HG03354 (cell line): Measurements from ENCODE around the gene RGS10.

Experiments used
- ATAC-seq: cut with Tn5 transposase; IDR thresholded peaks from one replicate; pipeline ENCODE4 v1.9.1; 2021; ENCODE audit warnings: mild to moderate bottlenecking; ENCODE audit not compliant: unreplicated experiment, poor library complexity, severe bottlenecking

RGS10 gene

DNA sequence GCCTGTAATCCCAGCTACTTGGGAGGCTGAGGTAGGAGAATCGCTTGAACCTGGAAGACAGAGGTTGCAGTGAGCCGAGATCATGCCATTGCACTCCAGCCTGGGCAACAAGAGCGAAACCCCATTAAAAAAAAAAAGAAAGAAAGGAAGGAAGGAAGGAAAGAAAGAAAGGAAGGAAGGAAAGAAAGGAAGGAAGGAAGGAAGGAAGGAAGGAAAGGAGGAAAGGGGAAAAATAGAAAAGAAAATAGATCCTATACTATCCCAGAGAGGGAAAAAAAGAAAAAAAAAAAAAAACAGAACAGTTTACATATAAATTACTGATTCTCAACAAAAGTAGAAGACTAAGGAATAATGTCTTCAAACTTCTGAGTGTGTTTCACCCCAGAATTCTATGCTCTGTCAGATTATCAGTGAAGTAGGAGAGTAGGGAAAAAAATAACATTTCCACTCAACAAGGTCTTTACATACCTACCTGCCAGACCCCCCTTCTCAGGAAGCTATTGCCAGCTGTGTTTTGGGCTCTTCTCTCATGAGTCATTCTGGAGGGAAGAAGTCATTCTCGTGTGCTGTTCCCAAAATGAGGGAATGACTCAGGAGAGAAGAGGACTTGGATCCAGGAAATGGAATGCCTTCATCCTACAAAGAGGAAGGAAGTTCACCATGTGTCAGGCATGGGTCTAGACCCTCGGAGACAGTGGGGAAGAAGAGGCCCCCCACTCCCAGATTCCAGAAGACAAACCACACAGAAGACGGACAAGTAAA lies 20.9 kb downstream of the RGS10 start:
- no peak for ATAC-seq

GRCh38 chr10:119520283-119520682 lies 22.2 kb downstream of the RGS10 start:
- ATAC-seq = no peak

DNA sequence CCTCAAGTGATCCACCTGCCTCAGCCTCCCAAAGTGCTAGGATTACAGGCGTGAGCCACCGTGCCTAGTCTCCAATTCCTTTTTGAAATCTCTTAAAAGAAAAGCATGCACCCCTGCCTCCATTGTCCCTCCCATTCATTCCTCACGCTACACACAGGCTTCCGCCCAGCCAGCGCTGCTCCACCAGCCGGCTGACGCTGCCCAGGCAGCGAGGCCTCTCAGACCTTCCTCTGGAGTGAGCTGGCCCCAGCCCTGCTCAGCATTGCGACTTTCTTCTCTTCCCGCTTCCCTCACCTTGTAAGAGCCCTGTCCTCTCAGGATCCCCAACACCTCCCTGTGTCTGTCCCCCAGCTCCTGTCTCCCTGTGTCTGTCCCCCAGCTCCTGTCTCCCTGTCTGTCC lies 23.6 kb downstream of the RGS10 start:
- ATAC-seq = no peak

DNA sequence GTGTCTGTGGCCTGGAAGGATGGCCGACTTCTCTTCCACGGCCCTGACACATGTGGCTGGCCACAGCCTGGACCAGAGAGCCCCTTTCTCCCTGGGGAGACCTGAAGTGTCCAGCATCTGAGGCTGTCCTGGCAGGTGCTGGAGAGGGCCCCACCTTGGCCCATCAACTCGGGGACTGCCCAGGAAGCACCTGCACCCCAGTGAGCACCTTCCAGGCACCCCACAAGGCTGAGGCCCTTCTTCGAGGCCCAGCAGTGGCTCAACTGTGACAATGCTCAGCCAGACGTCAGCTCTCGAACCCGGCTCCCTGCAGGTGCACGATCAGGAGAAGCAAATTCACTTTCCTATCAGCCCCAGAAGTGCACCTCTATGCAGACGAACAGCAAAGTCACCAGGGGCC lies 24.3 kb downstream of the RGS10 start:
- peak; percentile 20 for ATAC-seq

DNA sequence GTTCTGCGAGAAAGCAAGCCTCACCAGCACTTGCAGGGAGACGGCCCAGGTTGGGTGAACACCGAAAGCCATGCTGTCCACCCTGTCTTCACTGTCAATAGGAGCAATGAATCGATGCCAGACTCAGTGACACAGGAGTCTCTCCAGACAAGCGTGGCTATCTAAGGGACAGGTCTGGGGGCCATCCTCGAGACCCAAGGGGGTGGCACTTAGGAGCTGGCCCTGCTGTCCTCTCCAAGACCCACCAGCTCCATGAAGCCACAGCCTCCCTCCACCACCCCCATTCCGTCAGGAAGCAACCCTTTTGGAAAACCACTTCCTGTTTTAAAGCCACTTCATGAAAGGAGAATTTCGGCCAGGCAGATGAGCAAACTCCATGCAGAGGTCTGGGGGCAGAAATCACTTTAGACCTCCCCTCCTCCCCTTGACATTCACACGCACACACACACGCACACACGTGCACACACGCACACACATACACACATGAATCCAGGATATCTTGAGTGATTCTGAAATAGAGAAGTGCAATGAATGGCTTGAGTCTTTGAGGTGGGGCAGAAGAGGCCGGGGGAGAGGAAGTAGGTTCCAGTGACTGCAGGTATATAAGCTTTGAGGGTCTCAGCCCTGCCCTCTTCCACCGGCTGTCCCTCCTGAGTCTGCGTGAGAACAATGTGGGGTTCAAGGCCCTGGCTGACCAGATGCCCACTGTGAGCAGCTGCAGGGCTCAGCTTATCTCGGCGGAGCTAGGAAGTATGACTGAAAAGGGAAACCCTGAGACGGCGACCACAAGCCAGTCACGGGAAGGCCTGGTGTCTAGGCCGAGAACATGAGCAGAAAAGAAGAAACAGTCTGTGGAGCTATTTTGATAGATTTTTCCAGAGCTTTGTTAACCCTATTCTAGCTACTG lies 25.0 kb downstream of the RGS10 start:
- ATAC-seq = peak; percentile 73

DNA sequence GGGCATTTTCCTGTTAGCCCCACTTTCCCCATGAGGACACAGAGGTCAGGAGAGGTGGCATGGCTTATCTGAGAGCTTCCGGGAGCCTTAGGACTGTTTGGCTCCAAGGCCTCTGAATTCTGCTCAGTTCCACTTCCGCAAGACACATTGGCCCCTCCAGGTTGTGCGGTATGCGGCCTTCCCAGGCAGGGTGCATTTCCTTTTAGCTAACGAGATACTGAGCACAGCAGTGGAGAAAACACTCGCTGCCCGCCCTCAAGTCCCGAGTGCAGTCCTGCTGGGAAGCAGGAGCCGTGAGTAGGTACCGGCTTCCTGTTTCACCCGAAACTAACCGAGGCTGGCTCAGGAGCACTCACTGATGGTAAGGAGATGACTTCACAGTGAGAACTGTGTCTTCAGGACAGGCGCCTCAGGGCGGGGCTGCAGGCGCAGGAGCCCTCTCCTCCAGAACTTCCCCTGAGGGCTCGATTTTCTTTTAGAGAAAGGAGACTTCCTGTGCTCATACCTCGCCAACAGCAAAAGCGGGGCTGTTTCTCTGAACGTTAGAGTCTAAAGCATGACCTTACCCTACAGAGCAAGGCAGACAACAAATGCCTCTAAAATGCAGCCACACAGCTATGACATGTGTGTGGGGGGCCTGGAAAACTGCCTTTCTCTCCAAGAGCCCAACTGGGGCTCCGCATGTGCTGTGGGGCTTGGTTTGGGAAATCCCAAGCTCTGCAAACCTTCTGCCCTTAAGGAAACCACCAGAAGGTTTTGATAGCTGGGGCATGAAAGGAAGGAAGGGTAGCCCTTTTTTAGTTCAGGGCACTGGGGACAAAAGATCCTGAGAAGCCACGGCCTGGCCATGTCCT lies 25.9 kb downstream of the RGS10 start:
- peak; percentile 72 for ATAC-seq

GRCh38 chr10:119515511-119516045 lies 26.9 kb downstream of the RGS10 start:
- no peak for ATAC-seq

- no peak for ATAC-seq
These were observed 27.7 kb downstream of the RGS10 start for GRCh38 chr10:119514819-119515218.

- ATAC-seq = no peak
These were observed 30.5 kb downstream of the RGS10 start for GRCh38 chr10:119511828-119512515.

- no peak for ATAC-seq
These were observed 32.5 kb downstream of the RGS10 start for GRCh38 chr10:119509909-119510451.

DNA sequence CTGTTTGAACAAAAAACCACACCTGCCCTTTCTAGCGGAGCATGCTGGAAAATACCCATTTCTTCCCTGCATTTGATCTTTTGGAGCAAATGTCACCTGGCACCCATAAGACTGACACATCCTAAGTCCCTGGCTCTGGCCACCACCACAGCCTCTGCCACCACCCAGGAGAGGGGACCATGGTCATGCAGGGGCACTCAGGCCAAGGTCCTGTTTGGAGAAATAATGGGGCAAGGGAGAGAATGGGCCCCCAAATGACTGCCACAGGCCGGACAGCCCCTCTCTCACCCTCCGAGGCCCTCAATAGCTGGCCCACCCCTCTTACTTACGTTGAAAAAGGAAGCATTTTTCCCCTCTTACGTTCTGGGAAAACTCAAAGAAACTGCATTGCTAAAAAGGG lies 35.4 kb downstream of the RGS10 start:
- no peak for ATAC-seq

DNA sequence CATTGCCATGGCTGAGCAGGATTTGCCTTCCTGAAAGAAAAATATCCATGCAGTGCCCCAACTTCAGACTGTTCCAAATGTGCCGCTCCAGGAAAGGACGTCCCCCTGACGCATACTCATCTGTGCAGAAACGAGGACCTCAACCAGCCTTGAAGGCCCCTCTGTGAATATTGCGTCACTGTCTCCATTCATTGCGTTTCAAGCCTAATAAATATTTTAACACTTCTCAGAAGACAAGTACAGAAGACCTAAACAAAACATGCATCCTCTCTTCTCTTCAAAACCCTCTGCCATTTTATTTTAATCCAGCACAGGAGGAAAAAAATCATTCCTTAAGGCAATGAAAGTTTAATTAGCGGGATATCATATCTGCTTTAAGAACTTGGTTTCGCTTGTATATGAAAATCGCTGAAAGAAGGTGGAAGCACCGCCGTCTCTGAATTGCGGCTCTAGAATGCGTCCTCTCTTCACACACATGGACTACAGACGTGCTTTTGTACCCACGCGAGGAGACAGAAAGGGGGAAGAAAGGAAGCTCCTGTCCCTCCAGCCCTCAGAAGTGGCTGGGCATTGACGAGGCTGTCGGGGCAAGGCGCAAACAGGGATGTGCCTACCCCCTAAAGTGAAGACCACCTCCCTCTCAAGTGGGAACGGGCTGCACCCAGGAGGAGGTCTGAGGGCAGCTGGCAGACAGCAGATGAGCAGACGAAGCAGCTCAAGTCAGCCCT lies 36.8 kb downstream of the RGS10 start:
- ATAC-seq = no peak

- ATAC-seq = no peak
These were observed 37.4 kb downstream of the RGS10 start for GRCh38 chr10:119505131-119505551.

DNA sequence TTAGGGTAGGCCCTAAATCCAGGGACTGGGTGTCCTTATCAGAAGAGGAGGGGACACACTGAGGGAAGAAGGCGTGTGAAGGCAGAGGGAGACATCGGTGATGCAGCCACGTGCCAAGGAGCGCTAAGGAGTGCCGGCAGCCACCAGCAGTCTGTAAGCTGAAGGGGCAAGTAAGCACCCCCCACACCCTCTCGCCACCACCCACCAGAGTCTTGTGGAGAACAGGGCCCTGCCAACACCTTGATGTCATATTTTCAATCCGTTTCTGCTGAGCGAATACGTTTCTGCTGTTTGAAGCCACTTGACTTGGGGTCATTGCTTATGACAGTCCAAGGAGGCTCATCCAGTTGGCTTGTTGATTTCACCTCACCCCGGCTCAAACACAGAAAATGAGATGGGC lies 37.9 kb downstream of the RGS10 start:
- no peak for ATAC-seq

GRCh38 chr10:119503821-119504220 lies 38.7 kb downstream of the RGS10 start:
- no peak for ATAC-seq

GRCh38 chr10:119502618-119503155 lies 39.8 kb downstream of the RGS10 start:
- peak; percentile 12 for ATAC-seq

DNA sequence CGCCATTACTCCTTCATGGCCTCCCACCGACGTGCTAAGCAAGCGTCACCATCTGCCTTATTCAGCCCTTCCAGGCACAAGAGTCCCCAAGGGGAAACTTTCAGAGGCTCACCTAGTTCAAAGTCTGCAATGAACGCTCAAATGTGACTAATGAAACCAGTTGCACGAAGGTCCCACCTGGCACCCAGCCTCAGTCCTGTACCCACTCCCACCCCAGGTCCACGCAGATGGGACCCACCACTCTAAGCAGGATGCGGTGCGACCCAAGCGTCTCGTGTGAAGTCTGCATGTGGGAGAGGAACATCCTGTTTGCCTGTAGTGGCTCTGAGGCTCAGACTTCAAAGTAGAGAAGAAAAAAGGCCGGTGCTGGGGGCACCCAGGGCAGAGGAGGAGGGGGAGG lies 40.3 kb downstream of the RGS10 start:
- peak; percentile 69 for ATAC-seq

DNA sequence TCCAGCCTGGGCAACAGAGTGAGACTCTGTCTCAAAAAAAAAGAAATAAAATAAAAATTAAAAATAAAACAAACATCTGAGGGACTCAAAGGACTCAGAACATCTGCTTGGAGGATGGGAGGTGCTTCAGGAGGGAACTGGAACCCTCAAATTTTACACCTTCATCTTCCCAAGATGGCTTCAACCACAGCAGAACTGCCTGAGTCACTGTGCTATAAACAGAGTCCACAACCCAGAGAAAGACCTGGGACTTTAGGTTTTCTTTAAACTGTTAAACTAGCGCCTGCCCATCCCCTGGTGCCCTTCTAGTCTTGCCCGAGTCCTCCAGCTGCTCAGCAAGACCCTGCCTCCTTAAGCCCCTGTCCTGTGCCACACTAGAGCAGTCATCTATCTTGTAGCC lies 40.8 kb downstream of the RGS10 start:
- peak; percentile 5 for ATAC-seq
